Measurements from ENCODE around the gene INO80B.

Gene INO80B

GRCh38 chr2:74503506-74504475 lies 48.9 kb downstream of the INO80B start:
- TF ChIP-seq CTCF (IDR thresholded peaks at IDR 0.05; ENCODE audit: low read depth, low read length): no peak
- no peak for DNase-seq (ENCODE audit: extremely low read depth, low read depth)

- no peak for TF ChIP-seq CTCF (IDR thresholded peaks at IDR 0.05; ENCODE audit: low read depth, low read length)
- DNase-seq (ENCODE audit: extremely low read depth, low read depth): no peak
Measured at GRCh38 chr2:74504591-74504990, 49.7 kb downstream of the INO80B start.

GRCh38 chr2:74505448-74506246 lies 50.8 kb downstream of the INO80B start:
- no peak for DNase-seq (ENCODE audit: extremely low read depth, low read depth)
- TF ChIP-seq CTCF (IDR thresholded peaks at IDR 0.05; ENCODE audit: low read depth, low read length): no peak

GRCh38 chr2:74507145-74507925 lies 52.4 kb downstream of the INO80B start, which contains the start of gene PCGF1:
TSS of gene PCGF1 (minus strand) at chr2:74507695. CDS start at chr2:74507668, 27 bp downstream.
- DNase-seq (ENCODE audit: extremely low read depth, low read depth): peak; percentile 97
- TF ChIP-seq CTCF (IDR thresholded peaks at IDR 0.05; ENCODE audit: low read depth, low read length): peak; percentile 44
